SU-DHL-6 (cell line): ENCODE results near the gene SOSTDC1.

ENCODE experiments used
- H2AFZ ChIP-seq: fragments of 200-600 bp; sonication (generic); 2 replicates; pipeline ENCODE4 v1.6.1; 2014; ENCODE audit warnings: low read depth, mild to moderate bottlenecking, moderate library complexity, mixed read lengths, antibody characterized with exemption, low read length; ENCODE audit not compliant: severe bottlenecking
- H3F3A ChIP-seq: fragments of 200-600 bp; shearing (Covaris generic); 2 replicates; pipeline ENCODE4 v1.6.0; 2016; ENCODE audit warnings: antibody characterized with exemption, mild to moderate bottlenecking; ENCODE audit not compliant: insufficient read depth
- H3K27ac ChIP-seq: fragments of 200-600 bp; sonication (generic); 2 replicates; pipeline ENCODE4 v1.5.1; 2016; ENCODE audit warnings: low read depth, mild to moderate bottlenecking, low read length, moderate library complexity, mixed read lengths
- H3K27me3 ChIP-seq: fragments of 200-600 bp; sonication (generic), shearing (Covaris generic); 2 replicates; pipeline ENCODE4 v1.6.0; 2014; ENCODE audit warnings: mild to moderate bottlenecking, low read length
- H3K36me3 ChIP-seq: fragments of 200-600 bp; sonication (generic); 2 replicates; pipeline ENCODE4 v1.6.1; 2014; ENCODE audit warnings: mild to moderate bottlenecking, low read length, mixed read lengths
- H3K4me2 ChIP-seq: fragments of 300-600, 200-600 bp; shearing (Covaris generic), sonication (generic); 2 replicates; pipeline ENCODE4 v1.6.0; 2014; ENCODE audit warnings: low read length, low read depth, mild to moderate bottlenecking; ENCODE audit not compliant: poor library complexity, severe bottlenecking
- H3K4me3 ChIP-seq: fragments of 200-600 bp; sonication (generic); 2 replicates; pipeline ENCODE4 v1.5.1; 2014; ENCODE audit warnings: antibody characterized with exemption, low read length, mild to moderate bottlenecking, mixed read lengths; ENCODE audit not compliant: insufficient read depth, poor library complexity, severe bottlenecking
- H3K79me2 ChIP-seq: fragments of 200-600 bp; sonication (generic); 2 replicates; pipeline ENCODE4 v1.6.1; 2014; ENCODE audit warnings: mild to moderate bottlenecking, low read length, moderate library complexity; ENCODE audit not compliant: insufficient read depth
- H3K9ac ChIP-seq: fragments of 200-600 bp; sonication (generic); 2 replicates; pipeline ENCODE4 v1.7.0; 2014; ENCODE audit warnings: mild to moderate bottlenecking, low read length
- H3K9me2 ChIP-seq: fragments of 200-600 bp; sonication (generic); replicated peaks from 2 replicates; pipeline ENCODE4 v1.6.1; 2014; ENCODE audit warnings: low read length; ENCODE audit not compliant: insufficient read depth
- H3K9me3 ChIP-seq: fragments of 200-600 bp; sonication (generic); 2 replicates; pipeline ENCODE4 v1.6.1; 2014; ENCODE audit warnings: low read length, mixed read lengths; ENCODE audit not compliant: insufficient read depth
- H4K20me1 ChIP-seq: fragments of 200-600 bp; sonication (generic); 2 replicates; pipeline ENCODE4 v1.6.1; 2014; ENCODE audit warnings: low read depth, mild to moderate bottlenecking, antibody characterized with exemption, low read length, moderate library complexity, mixed read lengths
- EZH2phosphoT487 ChIP-seq: fragments of 200-600 bp; sonication (generic), shearing (Covaris generic); conservative IDR thresholded peaks from 2 replicates; pipeline ENCODE4 v1.6.1; 2018; ENCODE audit warnings: mild to moderate bottlenecking, antibody characterized with exemption, low read length, moderate library complexity, mixed read lengths
- TF ChIP-seq, protein P1 (sequence below): fragments of 200-600 bp; sonication (generic); IDR thresholded peaks from one replicate; pipeline ENCODE4 v1.5.1; 2017; ENCODE audit warnings: antibody characterized with exemption, mild to moderate bottlenecking, low read length, moderate library complexity; ENCODE audit not compliant: insufficient read depth, poor library complexity, severe bottlenecking

SOSTDC1 gene

DNA sequence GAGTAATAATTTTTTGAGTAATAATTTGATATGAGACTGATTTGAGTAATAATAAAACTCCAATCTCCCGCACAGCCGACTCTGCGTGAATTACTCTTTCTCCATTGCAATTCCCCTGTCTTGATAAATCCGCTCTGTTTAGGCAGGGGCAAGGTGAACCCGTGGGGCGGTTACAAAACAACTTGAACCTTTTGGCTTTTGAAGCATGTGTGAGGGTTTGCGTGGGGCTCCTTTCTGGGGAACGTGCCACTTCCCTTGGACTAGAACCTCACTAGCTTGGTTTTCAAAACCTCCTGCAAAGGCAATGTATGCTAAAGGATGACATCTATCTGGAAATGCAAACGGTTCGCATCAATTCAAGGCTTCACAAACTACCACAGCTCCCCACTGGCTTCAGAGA is 45.7 kb downstream of the SOSTDC1 start:
- Histone ChIP-seq H4K20me1 (no peaks in the 10 kb centered on the region), H3K4me3 (no peak overlapping the region), H3K27ac (no peak overlapping the region), H3K9me3 (no peaks in the 10 kb centered on the region), H3K4me2 (no peak overlapping the region), H3K27me3 (no peaks in the 10 kb centered on the region), H3K9me2 (no peaks in the 10 kb centered on the region), H3K79me2 (no peaks in the 10 kb centered on the region), H3K36me3 (no peaks in the 10 kb centered on the region), H3F3A (no peaks in the 10 kb centered on the region), H2AFZ (no peak overlapping the region), H3K9ac (no peak overlapping the region)
- TF ChIP-seq, protein P1, sequence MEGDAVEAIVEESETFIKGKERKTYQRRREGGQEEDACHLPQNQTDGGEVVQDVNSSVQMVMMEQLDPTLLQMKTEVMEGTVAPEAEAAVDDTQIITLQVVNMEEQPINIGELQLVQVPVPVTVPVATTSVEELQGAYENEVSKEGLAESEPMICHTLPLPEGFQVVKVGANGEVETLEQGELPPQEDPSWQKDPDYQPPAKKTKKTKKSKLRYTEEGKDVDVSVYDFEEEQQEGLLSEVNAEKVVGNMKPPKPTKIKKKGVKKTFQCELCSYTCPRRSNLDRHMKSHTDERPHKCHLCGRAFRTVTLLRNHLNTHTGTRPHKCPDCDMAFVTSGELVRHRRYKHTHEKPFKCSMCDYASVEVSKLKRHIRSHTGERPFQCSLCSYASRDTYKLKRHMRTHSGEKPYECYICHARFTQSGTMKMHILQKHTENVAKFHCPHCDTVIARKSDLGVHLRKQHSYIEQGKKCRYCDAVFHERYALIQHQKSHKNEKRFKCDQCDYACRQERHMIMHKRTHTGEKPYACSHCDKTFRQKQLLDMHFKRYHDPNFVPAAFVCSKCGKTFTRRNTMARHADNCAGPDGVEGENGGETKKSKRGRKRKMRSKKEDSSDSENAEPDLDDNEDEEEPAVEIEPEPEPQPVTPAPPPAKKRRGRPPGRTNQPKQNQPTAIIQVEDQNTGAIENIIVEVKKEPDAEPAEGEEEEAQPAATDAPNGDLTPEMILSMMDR = no peak
- TF ChIP-seq EZH2phosphoT487 = no peak

DNA sequence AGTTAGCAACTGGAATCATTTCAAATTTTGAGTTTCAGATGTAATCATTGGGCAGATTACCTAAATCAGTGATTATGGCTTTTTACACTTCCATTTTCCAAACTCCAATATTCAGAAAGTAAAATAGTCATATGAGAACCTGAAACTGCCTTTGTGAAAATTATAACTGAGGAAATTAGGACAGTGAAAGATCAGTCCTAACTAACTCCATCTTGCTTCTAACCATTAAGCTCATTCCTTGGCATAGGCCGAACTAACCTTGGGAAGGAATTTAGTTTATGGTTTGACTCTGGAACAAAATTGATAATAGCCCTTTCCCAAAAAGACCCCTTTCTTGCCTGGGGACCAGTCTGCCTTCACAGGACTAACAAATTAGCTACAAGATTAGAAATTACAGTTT is 46.4 kb downstream of the SOSTDC1 start:
- Histone ChIP-seq H3K36me3 (no peaks in the 10 kb centered on the region), H3F3A (no peaks in the 10 kb centered on the region), H4K20me1 (no peaks in the 10 kb centered on the region), H3K9me2 (no peaks in the 10 kb centered on the region), H3K4me2 (no peak overlapping the region), H3K4me3 (no peak overlapping the region), H2AFZ (no peak overlapping the region), H3K27me3 (no peaks in the 10 kb centered on the region), H3K79me2 (no peaks in the 10 kb centered on the region), H3K27ac (no peak overlapping the region), H3K9ac (no peak overlapping the region), H3K9me3 (no peaks in the 10 kb centered on the region)
- TF ChIP-seq, protein P1 = no peak
- TF ChIP-seq EZH2phosphoT487 = no peak

DNA sequence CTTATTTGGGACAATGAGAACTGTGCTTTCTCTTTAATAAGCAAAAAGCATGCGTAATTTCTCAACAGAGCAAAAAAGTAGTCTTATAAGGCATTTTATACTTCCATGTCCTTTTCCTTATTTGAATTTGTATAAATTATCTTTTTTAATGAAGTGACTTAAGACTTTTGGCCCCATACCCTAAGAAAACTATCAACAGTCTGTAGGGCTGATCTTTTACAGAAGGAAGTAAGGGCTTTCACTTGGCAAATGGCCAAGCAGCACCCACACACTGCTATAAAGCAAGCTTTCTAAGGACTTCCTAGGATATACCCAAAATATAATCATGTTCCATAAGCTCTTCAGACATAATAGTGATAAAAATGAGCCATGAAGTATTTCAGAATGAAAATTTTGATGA is 47.6 kb downstream of the SOSTDC1 start:
- Histone ChIP-seq H3K9me3 (no peaks in the 10 kb centered on the region), H3F3A (no peaks in the 10 kb centered on the region), H4K20me1 (no peaks in the 10 kb centered on the region), H3K79me2 (no peaks in the 10 kb centered on the region), H3K9ac (no peak overlapping the region), H3K36me3 (no peaks in the 10 kb centered on the region), H3K9me2 (no peaks in the 10 kb centered on the region), H3K27me3 (no peaks in the 10 kb centered on the region), H3K4me3 (no peak overlapping the region), H3K27ac (no peak overlapping the region), H2AFZ (no peak overlapping the region), H3K4me2 (no peak overlapping the region)
- TF ChIP-seq, protein P1 = no peak
- no peak for TF ChIP-seq EZH2phosphoT487
